NOMO-1 treated with DMSO at 0.1 percent for 48 hours (cell line): ENCODE measurements around the gene SPP2.
A peak's percentile ranks its signal among the peaks of the same experiment; 100 is the strongest.

Experiments
- DNase-seq: peaks from one replicate; lab custom pipeline; 2025; ENCODE audit not compliant: unreplicated experiment; lab: John Stamatoyannopoulos, UW

The SPP2 gene, protein sequence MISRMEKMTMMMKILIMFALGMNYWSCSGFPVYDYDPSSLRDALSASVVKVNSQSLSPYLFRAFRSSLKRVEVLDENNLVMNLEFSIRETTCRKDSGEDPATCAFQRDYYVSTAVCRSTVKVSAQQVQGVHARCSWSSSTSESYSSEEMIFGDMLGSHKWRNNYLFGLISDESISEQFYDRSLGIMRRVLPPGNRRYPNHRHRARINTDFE

DNA sequence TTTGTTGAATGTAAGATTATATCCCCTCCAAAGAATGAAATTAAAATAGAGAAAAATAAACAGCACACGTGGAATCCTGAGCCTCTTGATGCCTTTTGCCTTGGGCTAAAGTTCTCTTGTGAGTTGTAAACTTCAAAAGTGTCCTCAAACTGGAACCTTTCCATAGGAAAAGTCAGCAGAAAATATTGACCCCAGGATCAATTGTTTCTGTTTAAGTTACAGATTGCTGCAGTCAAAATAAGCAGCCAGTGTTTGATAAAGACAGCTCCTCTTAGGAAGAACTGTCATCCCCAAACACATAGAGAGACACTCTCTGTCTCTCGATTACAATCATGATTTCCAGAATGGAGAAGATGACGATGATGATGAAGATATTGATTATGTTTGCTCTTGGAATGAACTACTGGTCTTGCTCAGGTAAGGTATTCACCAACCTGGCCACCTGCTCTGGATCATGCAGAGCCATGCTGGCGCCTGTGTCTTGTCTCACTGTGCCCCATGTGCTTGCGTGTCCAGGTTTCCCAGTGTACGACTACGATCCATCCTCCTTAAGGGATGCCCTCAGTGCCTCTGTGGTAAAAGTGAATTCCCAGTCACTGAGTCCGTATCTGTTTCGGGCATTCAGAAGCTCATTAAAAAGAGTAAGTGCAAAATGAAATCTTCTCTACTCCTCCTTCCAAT is at the start of gene SPP2:
SPP2 (plus strand) TSS at position 248 of the 681 bp plus-strand sequence; CDS start at position 333, 85 bp downstream.
- DNase-seq, result no peak

DNA sequence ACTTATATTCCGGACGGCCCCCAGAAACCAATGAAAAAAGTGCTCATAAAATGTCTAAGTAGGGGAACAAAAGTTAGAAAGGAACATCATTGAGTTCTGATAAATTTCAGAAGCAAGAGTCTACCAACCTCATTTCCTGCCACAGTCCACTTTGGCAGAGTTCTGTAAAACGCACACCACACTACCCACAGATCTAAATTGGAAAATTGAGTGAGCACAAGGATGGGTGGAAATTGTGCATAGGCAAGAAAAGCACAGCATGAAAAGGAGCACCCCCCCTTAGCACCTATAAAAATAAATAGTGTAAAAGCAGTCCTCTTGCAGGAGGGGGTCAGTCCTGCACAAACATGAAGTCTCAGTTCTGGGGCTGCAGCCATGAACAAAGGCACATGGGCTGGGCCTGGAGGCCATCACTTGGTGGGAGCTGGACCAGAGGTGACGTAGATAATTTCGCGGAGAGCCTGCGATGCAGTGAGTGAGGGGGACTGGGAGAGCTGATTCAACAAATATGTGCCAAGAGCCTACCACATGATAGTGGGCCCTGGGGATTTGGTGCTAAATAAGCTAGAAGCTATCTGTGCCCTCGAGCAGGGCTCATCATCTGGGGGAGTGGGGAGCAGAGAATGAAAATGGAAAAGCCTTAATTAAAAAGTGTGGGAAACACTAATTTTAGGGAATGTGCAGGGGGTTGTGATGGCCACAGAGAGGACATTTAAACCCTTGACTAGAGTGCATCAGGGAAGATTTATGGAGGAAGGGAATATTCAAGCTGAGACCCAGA is 48.9 kb upstream of the SPP2 start:
- no peak for DNase-seq

GRCh38 chr2:234002281-234002680 is 48.2 kb upstream of the SPP2 start:
- no peak for DNase-seq

- peak; percentile 60 for DNase-seq
Observed at GRCh38 chr2:234003972-234004617, 46.4 kb upstream of the SPP2 start.

GRCh38 chr2:234005126-234005525 is 45.4 kb upstream of the SPP2 start:
- DNase-seq, result no peak

DNA sequence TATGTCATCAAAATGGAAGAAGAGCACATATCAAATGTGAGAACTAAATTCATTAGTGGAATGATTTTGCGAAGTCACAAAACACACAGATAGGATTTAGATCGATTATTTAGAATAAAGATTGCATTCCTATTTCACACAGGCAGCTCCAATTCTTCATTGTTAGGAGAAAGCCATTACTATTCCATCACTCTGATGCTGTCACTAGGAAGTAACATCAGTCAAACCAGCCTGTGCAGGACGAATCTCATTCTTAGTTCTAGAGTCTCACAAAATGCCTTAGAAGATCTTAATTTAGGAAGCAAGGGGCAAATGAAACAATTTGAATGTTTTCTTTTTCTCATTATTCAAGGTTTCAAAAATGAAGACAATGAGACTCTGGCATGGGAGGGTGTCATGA is 44.0 kb upstream of the SPP2 start:
- DNase-seq, result no peak

DNA sequence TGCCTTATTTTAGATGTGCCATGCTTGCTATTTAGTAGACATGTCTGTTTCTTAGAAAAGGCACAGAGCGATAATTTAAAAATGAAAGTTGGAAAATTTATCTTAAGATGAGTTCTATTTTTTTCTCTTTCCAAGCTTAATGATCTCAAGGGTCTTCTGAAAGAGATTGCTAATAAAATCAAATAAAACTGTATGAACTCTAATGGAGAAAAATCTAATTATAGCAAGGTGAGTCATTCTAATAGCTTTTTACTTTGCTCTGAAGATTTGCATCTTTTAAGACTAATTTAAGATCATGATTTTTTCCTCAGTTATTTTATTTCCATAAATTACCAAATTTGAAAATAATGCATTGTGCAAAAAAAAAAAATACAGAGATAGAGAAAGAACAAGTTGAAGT is 36.1 kb upstream of the SPP2 start:
- no peak for DNase-seq

GRCh38 chr2:234015861-234016260 is 34.6 kb upstream of the SPP2 start:
- no peak for DNase-seq

DNA sequence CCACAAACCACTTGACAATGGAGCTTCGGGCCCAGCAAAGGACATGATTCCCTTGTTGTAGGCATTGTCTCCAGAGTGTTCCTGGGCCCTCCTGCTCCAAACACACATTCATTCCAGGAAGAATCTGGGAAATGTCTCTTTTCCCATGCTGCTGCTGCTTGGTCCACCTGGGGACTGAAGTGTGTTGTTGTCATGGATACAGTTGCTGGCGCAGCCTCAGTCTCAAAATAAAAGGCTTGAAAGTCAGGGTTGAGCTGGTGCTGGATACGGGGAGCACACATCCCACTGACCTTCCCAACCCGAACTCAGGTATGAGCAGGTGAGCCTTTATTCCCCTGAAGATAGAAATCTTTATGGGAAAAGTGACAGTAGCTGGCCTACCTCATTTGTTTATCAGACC is 30.6 kb upstream of the SPP2 start:
- DNase-seq, result no peak

- no peak for DNase-seq
Observed at GRCh38 chr2:234020332-234020731, 30.2 kb upstream of the SPP2 start.

- DNase-seq, result no peak
Observed at GRCh38 chr2:234022424-234022823, 28.1 kb upstream of the SPP2 start.

DNA sequence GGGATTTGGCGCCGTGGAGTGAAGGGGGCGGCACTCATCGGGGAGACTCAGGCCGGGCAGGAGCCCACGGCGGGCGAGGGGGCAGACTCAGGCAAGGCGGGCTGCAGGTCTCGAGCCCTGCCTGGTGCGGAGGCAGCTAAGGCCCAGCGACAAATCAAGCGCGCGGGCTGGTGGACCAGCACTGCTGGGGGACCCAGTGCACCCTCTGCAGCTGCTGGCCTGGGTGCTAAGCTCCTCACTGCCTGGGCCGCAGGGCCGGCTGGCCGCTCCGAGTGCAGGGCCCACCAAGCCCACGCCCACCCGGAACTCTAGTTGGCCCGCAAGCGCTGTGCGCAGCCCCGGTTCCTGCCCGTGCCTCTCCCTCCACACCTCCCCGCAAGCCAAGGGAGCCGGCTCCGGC is 26.2 kb upstream of the SPP2 start:
- DNase-seq, result no peak

DNA sequence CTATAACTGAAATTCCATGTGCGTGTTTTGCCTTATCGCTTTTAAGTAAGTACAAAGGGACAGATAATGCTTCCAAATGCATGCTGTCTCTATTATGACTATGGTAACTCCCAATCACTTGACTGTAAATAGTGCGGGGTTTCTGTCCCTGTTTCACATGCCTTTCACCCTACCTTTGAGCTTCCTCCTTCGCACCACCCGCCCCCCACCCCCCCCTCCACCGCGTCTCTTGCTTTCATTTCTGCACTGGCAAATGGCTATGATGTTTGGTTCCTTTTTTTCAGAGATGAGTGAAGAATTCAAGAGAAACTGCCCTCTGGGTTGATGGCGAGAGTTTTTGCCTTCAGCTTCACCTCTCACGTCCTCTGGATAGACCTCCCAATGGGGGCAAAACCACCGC is 25.0 kb upstream of the SPP2 start:
- peak; percentile 76 for DNase-seq

DNA sequence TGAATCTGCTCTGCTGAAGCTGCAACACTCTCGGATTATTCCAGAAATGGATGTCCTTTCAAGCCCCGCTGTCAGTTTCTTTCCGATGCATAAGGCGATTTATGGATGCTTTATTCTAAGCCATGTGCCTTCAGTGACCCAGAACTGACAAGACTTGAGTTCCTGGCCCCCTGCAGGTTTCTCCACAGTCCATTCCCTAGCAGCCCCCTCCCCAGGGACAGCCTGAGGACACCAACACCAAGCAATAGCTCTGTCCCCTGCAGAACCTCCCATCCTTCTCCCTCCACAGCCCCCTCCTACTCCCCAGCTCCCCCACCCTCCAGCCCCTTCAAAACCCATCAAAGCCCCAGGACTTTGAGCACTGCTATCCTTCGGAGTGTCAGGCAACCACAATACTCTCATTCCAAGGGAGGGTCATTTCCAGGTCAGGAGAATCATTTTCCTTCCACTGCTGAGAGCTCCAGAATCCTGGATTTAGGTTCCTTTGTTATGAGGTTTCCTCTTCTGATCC is 24.6 kb upstream of the SPP2 start:
- DNase-seq, result no peak

DNA sequence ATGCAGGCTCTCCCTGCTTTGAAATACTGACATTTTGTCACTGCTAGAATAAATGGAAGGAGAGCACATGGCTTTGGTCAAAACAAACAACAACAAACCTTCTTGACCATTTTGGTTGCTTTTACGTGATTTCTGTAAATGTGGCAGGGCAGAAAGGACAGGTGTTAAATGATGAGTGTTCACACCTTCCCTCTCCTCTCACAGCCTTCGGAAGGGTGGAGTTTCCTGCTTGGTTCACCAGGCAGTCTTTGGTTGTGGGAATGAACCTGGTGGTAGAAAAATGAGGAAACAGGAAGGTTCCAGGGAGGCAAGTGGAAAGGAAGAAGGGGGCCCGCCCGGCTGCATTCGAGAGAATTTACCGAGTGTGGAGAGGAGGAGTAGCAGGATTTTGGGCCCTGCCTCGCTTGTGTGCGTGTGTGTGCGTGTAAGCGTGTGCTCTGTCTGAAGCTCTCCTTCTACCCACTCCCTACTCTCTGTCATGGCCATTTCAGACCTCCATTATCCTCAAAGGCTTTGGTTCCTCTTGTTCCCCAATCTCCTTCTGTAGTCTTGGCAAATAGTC is 23.7 kb upstream of the SPP2 start:
- no peak for DNase-seq

- DNase-seq, result peak; percentile 3
Observed at GRCh38 chr2:234027641-234028040, 22.9 kb upstream of the SPP2 start.

DNA sequence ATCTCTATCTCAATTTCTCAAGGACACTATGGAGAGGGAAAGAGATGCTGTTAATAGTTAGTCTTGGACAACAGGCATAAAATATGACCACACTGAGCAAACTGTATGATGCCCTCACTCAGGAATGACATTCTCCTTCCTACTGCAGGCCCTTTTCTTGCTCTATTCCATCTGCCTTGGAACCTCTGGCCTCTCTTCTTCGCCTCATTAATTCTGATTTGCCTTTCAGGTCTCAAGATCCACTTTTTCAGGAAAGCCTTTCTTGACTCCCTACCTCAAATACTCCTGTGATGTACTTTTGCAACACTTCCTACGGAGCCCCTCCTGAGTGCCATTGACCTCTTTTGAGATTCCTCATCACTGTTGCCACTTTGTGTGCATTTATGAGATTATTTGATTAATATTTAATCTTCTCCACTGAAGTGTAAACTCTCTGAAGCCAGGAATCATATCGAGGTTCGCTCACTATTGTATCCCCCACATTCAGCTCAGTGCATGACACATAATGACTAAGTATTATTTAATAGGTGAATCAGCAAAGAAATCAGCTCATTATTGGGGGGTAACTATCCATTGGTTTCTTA is 21.3 kb upstream of the SPP2 start:
- no peak for DNase-seq

DNA sequence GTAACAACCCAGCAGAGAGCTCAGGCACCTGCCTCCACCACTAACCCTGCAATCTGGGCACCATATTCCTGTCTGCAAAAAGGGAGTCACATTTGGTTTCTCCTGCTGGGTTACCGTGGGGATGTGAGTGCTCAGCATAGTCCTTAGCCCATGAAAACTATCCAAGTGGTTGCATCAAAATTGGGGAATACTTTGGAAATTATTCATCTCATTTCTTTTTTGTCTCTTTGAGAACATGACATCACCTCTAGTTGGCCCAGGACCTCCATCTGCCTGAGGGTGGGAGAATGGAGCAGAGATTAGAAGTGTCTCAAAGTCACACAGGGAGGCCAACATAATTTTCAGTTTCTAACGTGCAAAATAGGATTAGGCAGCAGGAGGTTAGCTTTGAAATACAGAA is 19.3 kb upstream of the SPP2 start:
- DNase-seq, result no peak

DNA sequence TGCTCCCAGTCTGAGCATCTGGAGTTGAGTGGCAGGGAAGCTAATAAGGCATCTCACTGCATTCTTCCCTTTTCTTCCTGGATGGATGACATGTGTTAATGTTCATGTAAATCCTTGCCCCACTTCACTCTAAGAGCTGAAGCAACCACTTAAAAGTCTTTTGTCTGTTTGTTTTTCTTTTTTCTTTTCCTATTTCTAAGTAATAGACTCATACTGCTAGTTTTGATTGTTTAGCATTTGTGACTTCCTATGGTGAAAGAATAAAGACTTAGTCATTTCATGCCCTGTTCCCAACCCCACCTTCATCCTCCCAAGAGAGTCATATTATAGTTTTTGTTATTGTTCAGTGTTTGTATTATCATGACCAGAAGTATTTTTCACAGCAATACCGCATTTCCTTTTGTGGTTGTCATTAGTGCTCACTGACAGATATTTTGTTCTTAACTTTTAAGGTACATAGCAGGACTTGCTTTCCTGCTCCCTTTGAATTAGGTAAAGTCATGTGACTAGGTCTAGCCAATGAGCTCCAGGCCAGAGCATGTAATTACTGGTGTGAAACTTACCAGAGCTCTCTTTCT is 18.1 kb upstream of the SPP2 start:
- no peak for DNase-seq

DNA sequence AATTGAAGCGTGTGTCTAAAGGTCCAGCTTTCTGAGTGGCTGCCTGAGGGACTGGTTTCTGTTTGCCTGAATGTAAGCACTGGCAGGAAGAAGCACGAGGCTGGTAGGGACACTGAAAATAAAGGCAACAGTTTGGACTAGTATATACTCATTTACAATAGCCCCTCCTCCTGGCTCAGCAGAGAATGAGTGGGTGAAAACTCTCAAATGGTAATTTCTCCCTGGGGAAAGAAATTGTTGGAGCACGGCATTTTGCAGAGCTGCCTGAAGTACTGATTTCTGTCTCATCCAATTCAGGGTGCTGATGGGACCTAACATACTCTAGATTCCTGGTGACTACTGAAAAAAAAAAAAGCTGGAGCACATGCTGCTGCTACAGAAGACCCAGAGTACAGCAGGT is 17.3 kb upstream of the SPP2 start:
- no peak for DNase-seq
